Stimulated activated memory B cell treated with anti-CD40 and anti-IgM and Interleukin-4, amounts not matched to agents 10 μg/mL and 1 μg/mL and 100 μg/mL, for 72 hours (primary cell): ENCODE results near the gene SULT1C2.

Source experiments
- ATAC-seq: fragments of 150-1000 bp; cut with Tn5 transposase; 2 replicates; pipeline ENCODE4 v1.10.0; 2021
- H3K27ac Mint-ChIP-seq: one replicate; pipeline ENCODE4 v1.8.0; 2022; ENCODE audit warnings: mild to moderate bottlenecking, mixed read lengths
- H3K27me3 Mint-ChIP-seq: one replicate; pipeline ENCODE4 v1.8.0; 2022; ENCODE audit warnings: mixed read lengths
- H3K36me3 Mint-ChIP-seq: one replicate; pipeline ENCODE4 v1.8.0; 2022; ENCODE audit warnings: mixed read lengths
- H3K4me1 Mint-ChIP-seq: one replicate; pipeline ENCODE4 v1.8.0; 2022; ENCODE audit warnings: mixed read lengths
- H3K4me3 Mint-ChIP-seq: one replicate; pipeline ENCODE4 v1.8.0; 2022; ENCODE audit warnings: mild to moderate bottlenecking, moderate library complexity, mixed read lengths
- H3K9me3 Mint-ChIP-seq: one replicate; pipeline ENCODE4 v1.8.0; 2022; ENCODE audit warnings: mixed read lengths

Gene SULT1C2

GRCh38 chr2:108288534-108289106 lies at the start of gene SULT1C2:
SULT1C2 (plus strand) TSS chr2:108288895; CDS start chr2:108293668, 4,773 bp downstream.
- Mint-ChIP-seq H3K4me3 (no peak within 1 kb of the TSS), H3K9me3 (peaks cover 3% of the 10 kb centered on the region), H3K27ac (no peak within 1 kb of the TSS), H3K36me3 (no peaks in the 10 kb centered on the region), H3K27me3 (peaks cover 11% of the 10 kb centered on the region), H3K4me1 (no peaks in the 10 kb centered on the region)
- ATAC-seq, result no peak

- H3K27ac Mint-ChIP-seq, result no peak within 1 kb of the TSS
- H3K4me3 Mint-ChIP-seq, result no peak within 1 kb of the TSS
- H3K9me3 Mint-ChIP-seq, result peaks cover 8% of the 10 kb centered on the region
- no peak for ATAC-seq
- no peaks in the 10 kb centered on the region for H3K36me3 Mint-ChIP-seq
- no peaks in the 10 kb centered on the region for H3K27me3 Mint-ChIP-seq
- no peaks in the 10 kb centered on the region for H3K4me1 Mint-ChIP-seq
These were observed 48.9 kb upstream of the SULT1C2 start, which contains the start of gene SULT1C3 for GRCh38 chr2:108239786-108240185. SULT1C3 (plus strand) TSS chr2:108239968; CDS start chr2:108247195, 7,227 bp downstream.

- Mint-ChIP-seq H3K36me3 (no peaks in the 10 kb centered on the region), H3K4me1 (no peaks in the 10 kb centered on the region), H3K4me3 (no peak overlapping the region), H3K27me3 (no peaks in the 10 kb centered on the region), H3K9me3 (peaks cover 8% of the 10 kb centered on the region), H3K27ac (no peak overlapping the region)
- ATAC-seq, result no peak
These were observed 47.7 kb upstream of the SULT1C2 start for GRCh38 chr2:108240966-108241365.

- H3K27ac Mint-ChIP-seq, result no peak overlapping the region
- H3K36me3 Mint-ChIP-seq, result no peaks in the 10 kb centered on the region
- no peak overlapping the region for H3K4me3 Mint-ChIP-seq
- no peaks in the 10 kb centered on the region for H3K27me3 Mint-ChIP-seq
- no peak for ATAC-seq
- no peaks in the 10 kb centered on the region for H3K4me1 Mint-ChIP-seq
- peaks cover 3% of the 10 kb centered on the region for H3K9me3 Mint-ChIP-seq
These were observed 45.1 kb upstream of the SULT1C2 start for GRCh38 chr2:108243566-108243965.

- H3K27me3 Mint-ChIP-seq, result no peaks in the 10 kb centered on the region
- H3K4me1 Mint-ChIP-seq, result no peaks in the 10 kb centered on the region
These were observed 43.9 kb upstream of the SULT1C2 start for GRCh38 chr2:108244667-108245414.

GRCh38 chr2:108253106-108253505 lies 35.6 kb upstream of the SULT1C2 start:
- no peaks in the 10 kb centered on the region for H3K9me3 Mint-ChIP-seq
- no peak for ATAC-seq
- no peak overlapping the region for H3K4me3 Mint-ChIP-seq
- no peaks in the 10 kb centered on the region for H3K27me3 Mint-ChIP-seq
- no peak overlapping the region for H3K27ac Mint-ChIP-seq
- H3K36me3 Mint-ChIP-seq, result no peaks in the 10 kb centered on the region
- H3K4me1 Mint-ChIP-seq, result no peaks in the 10 kb centered on the region

More at GRCh38 chr2:108244667-108245414, 43.9 kb upstream of the SULT1C2 start:
- Mint-ChIP-seq H3K4me3 (no peak overlapping the region), H3K36me3 (no peaks in the 10 kb centered on the region), H3K27ac (no peak overlapping the region), H3K9me3 (peaks cover 3% of the 10 kb centered on the region)
- ATAC-seq, result no peak

- Mint-ChIP-seq H3K4me1 (no peaks in the 10 kb centered on the region), H3K27me3 (no peaks in the 10 kb centered on the region), H3K27ac (no peak overlapping the region), H3K9me3 (no peaks in the 10 kb centered on the region), H3K4me3 (no peak overlapping the region), H3K36me3 (no peaks in the 10 kb centered on the region)
- no peak for ATAC-seq
These were observed 30.9 kb upstream of the SULT1C2 start for GRCh38 chr2:108257757-108258331.

- H3K9me3 Mint-ChIP-seq, result no peaks in the 10 kb centered on the region
These were observed 27.9 kb upstream of the SULT1C2 start for GRCh38 chr2:108260773-108261172.

GRCh38 chr2:108262036-108262435 lies 26.7 kb upstream of the SULT1C2 start:
- no peak for ATAC-seq
- Mint-ChIP-seq H3K36me3 (no peaks in the 10 kb centered on the region), H3K4me3 (no peak overlapping the region), H3K27ac (no peak overlapping the region), H3K4me1 (no peaks in the 10 kb centered on the region), H3K9me3 (no peaks in the 10 kb centered on the region), H3K27me3 (peaks cover 10% of the 10 kb centered on the region)

More at GRCh38 chr2:108260773-108261172, 27.9 kb upstream of the SULT1C2 start:
- H3K27me3 Mint-ChIP-seq, result peaks cover 8% of the 10 kb centered on the region
- no peak overlapping the region for H3K27ac Mint-ChIP-seq
- H3K4me3 Mint-ChIP-seq, result no peak overlapping the region
- no peaks in the 10 kb centered on the region for H3K36me3 Mint-ChIP-seq
- ATAC-seq, result no peak
- no peaks in the 10 kb centered on the region for H3K4me1 Mint-ChIP-seq

GRCh38 chr2:108263401-108263800 lies 25.3 kb upstream of the SULT1C2 start:
- H3K36me3 Mint-ChIP-seq, result no peaks in the 10 kb centered on the region
- no peaks in the 10 kb centered on the region for H3K9me3 Mint-ChIP-seq
- H3K27me3 Mint-ChIP-seq, result peaks cover 10% of the 10 kb centered on the region
- no peak overlapping the region for H3K4me3 Mint-ChIP-seq
- no peaks in the 10 kb centered on the region for H3K4me1 Mint-ChIP-seq
- no peak for ATAC-seq
- H3K27ac Mint-ChIP-seq, result no peak overlapping the region

GRCh38 chr2:108266218-108266617 lies 22.5 kb upstream of the SULT1C2 start:
- Mint-ChIP-seq H3K27ac (no peak overlapping the region), H3K4me3 (no peak overlapping the region), H3K36me3 (no peaks in the 10 kb centered on the region), H3K9me3 (no peaks in the 10 kb centered on the region), H3K27me3 (peaks cover 24% of the 10 kb centered on the region), H3K4me1 (no peaks in the 10 kb centered on the region)
- ATAC-seq, result no peak

- no peak overlapping the region for H3K27ac Mint-ChIP-seq
These were observed 21.6 kb upstream of the SULT1C2 start for GRCh38 chr2:108267101-108267500.

GRCh38 chr2:108268001-108268400 lies 20.7 kb upstream of the SULT1C2 start:
- ATAC-seq, result no peak
- H3K4me3 Mint-ChIP-seq, result no peak overlapping the region

More at GRCh38 chr2:108267101-108267500, 21.6 kb upstream of the SULT1C2 start:
- no peak for ATAC-seq
- no peaks in the 10 kb centered on the region for H3K36me3 Mint-ChIP-seq
- H3K4me1 Mint-ChIP-seq, result no peaks in the 10 kb centered on the region
- peaks cover 31% of the 10 kb centered on the region for H3K27me3 Mint-ChIP-seq
- no peaks in the 10 kb centered on the region for H3K9me3 Mint-ChIP-seq
- no peak overlapping the region for H3K4me3 Mint-ChIP-seq

GRCh38 chr2:108270346-108270745 lies 18.3 kb upstream of the SULT1C2 start:
- ATAC-seq, result no peak
- Mint-ChIP-seq H3K36me3 (no peaks in the 10 kb centered on the region), H3K27ac (no peak overlapping the region), H3K4me3 (no peak overlapping the region), H3K27me3 (peaks cover 28% of the 10 kb centered on the region), H3K9me3 (no peaks in the 10 kb centered on the region), H3K4me1 (no peaks in the 10 kb centered on the region)

More at GRCh38 chr2:108268001-108268400, 20.7 kb upstream of the SULT1C2 start:
- Mint-ChIP-seq H3K27ac (no peak overlapping the region), H3K4me1 (no peaks in the 10 kb centered on the region), H3K36me3 (no peaks in the 10 kb centered on the region), H3K9me3 (no peaks in the 10 kb centered on the region), H3K27me3 (peaks cover 31% of the 10 kb centered on the region)

- no peaks in the 10 kb centered on the region for H3K9me3 Mint-ChIP-seq
- no peak for ATAC-seq
- H3K27ac Mint-ChIP-seq, result no peak overlapping the region
- H3K27me3 Mint-ChIP-seq, result peaks cover 22% of the 10 kb centered on the region
- no peaks in the 10 kb centered on the region for H3K4me1 Mint-ChIP-seq
- H3K36me3 Mint-ChIP-seq, result no peaks in the 10 kb centered on the region
- H3K4me3 Mint-ChIP-seq, result no peak overlapping the region
These were observed 17.8 kb upstream of the SULT1C2 start for GRCh38 chr2:108270768-108271506.
